Panc1 (cell line): ENCODE data around the gene ARPC2. TPM values are rescaled to one million over a fixed set of nuclear protein-coding genes. Genes with fewer than 3 reads are reported as not detected.

Experiments
- ATAC-seq: fragments of 200-7000 bp; cut with Tn5 transposase; 2 replicates; pipeline ENCODE4 v1.9.1; 2020; ENCODE audit warnings: mild to moderate bottlenecking, moderate library complexity
- BruUV-seq: library from RNA; stranded (reverse); fragments of 400-500 nt; replicated peaks from 2 replicates; lab custom pipeline; 2021; lab: Mats Ljungman, UMichigan
- CTCF ChIA-PET: fragments of 300-600 bp; sonication (Branson Sonifier 250); formaldehyde crosslinking; loops from one replicate; lab custom pipeline; 2022; ENCODE audit warnings: antibody characterized with exemption; lab: Charles Lee
- POLR2A ChIA-PET: fragments of 300-600 bp; sonication (Branson Sonifier 250); formaldehyde crosslinking; loops from one replicate; lab custom pipeline; 2022; ENCODE audit warnings: antibody characterized with exemption; lab: Charles Lee
- DNase-seq: peaks from one replicate; pipeline ENCODE4 v3.0.0-alpha.2; 2010; ENCODE audit warnings: low read depth, low spot score
- H3K27ac ChIP-seq: 2 replicates; pipeline ENCODE4 v1.5.1; 2011; ENCODE audit warnings: mild to moderate bottlenecking, low read length, inconsistent platforms
- H3K27me3 ChIP-seq: fragments of 200-500 bp; sonication (Bioruptor generic); 2 replicates; pipeline ENCODE4 v1.6.0; 2014; ENCODE audit warnings: low read length, inconsistent platforms; ENCODE audit not compliant: control insufficient read depth, insufficient read depth
- H3K36me3 ChIP-seq: fragments of 200-500 bp; sonication (Bioruptor generic); 2 replicates; pipeline ENCODE4 v1.5.1; 2014; ENCODE audit warnings: inconsistent platforms, mild to moderate bottlenecking, low read length, moderate library complexity; ENCODE audit not compliant: control insufficient read depth, insufficient read depth
- H3K4me1 ChIP-seq: 2 replicates; pipeline ENCODE4 v1.5.1; 2011; ENCODE audit warnings: inconsistent platforms, mild to moderate bottlenecking, low read length, moderate library complexity; ENCODE audit not compliant: control insufficient read depth, insufficient read depth
- H3K4me3 ChIP-seq, 2 experiments: 2 replicates each; pipeline ENCODE4 v1.5.1; 2011 to 2012; ENCODE audit warnings: low read depth in 2 of 2, low read length in 2 of 2, mild to moderate bottlenecking in 2 of 2, inconsistent platforms in 1 of 2, moderate library complexity in 1 of 2
- H3K9me3 ChIP-seq: fragments of 200-500 bp; sonication (Bioruptor generic); 2 replicates; pipeline ENCODE4 v1.5.1; 2014; ENCODE audit warnings: low read depth, mild to moderate bottlenecking, inconsistent platforms, low read length, moderate library complexity; ENCODE audit not compliant: control insufficient read depth, insufficient read depth
- POLR2AphosphoS5 ChIP-seq: IDR thresholded peaks from 2 replicates; pipeline ENCODE4 v1.6.1; 2012; ENCODE audit warnings: mild to moderate bottlenecking, low read depth, low read length, moderate library complexity
- SIN3A ChIP-seq: IDR thresholded peaks from 2 replicates; pipeline ENCODE4 v1.6.1; 2012; ENCODE audit warnings: low read depth, mild to moderate bottlenecking, low read length, moderate library complexity, borderline replicate concordance; ENCODE audit not compliant: insufficient read depth
- TCF7L2 ChIP-seq: IDR thresholded peaks from 2 replicates; pipeline ENCODE4 v1.6.1; 2011; ENCODE audit warnings: mild to moderate bottlenecking, low read depth, low read length, inconsistent platforms
- in situ Hi-C: cut with HindIII; loops from 2 replicates; pipeline ENCODE4 v1.10.0; 2016; ENCODE audit warnings: low sequenced_read_pairs, low pct_unique_long_range_greater_than_20kb
- intact Hi-C: fragments of 100-400 bp; cut with micrococcal nuclease; formaldehyde crosslinking; loops from one replicate; pipeline ENCODE4 v1.10.0; 2022; ENCODE audit not compliant: unreplicated experiment
- total RNA-seq: library from RNA; stranded (reverse); gene quantifications from one replicate; pipeline ENCODE4 v1.2.1, GENCODE V29; 2021; ENCODE audit not compliant: unreplicated experiment
- TF ChIP-seq, protein P1 (sequence below), 2 experiments: IDR thresholded peaks; 2 replicates each; pipeline ENCODE4 v1.6.1; 2011 to 2012; ENCODE audit warnings: low read depth in 2 of 2, control low read depth in 1 of 2, low read length in 1 of 2, mild to moderate bottlenecking in 1 of 2, moderate library complexity in 1 of 2; ENCODE audit not compliant: insufficient read depth in 1 of 2
- TF ChIP-seq, protein P2 (sequence below): fragments of 450-650 bp; IDR thresholded peaks from 2 replicates; pipeline ENCODE4 v1.5.1; 2017; ENCODE audit warnings: mild to moderate bottlenecking

Gene ARPC2
- total RNA-seq, 1 experiment from 2014 or later, result 248 TPM

DNA sequence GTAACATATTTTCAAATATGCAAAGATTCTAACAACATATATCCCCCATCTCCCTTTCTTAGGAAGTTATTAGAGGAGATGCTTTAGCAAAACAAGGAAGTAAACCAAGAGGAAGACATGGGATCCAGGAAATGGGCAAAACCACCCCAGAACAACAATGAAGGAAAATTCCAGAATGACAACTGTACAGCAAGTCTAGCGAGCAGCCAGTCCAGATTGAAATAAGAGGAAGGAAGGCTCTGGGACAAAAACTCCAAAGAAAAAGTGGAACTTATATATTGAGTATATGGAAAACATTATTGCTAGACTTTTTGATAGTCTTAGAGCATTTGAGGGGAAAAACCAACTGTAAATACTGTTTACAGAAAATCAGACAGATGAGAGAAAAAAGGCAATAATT, 2.9 kb upstream of the ARPC2 start:
- H3K4me1 ChIP-seq, result peaks cover 16% of the 10 kb centered on the region
- H3K4me3 ChIP-seq, result no peak overlapping the region
- DNase-seq, result no peak
- in situ Hi-C loops (no loop called here), intact Hi-C loops (no loop called here)
- H3K27me3 ChIP-seq, result no peaks in the 10 kb centered on the region
- peaks cover 4% of the 10 kb centered on the region for H3K36me3 ChIP-seq
- ChIA-PET POLR2A (no interaction called here), CTCF (no interaction called here)
- no peak for ATAC-seq
- 0 out of 2 replicates have a peak, but pooled peaks cover 2% of the 10 kb centered on the region for H3K9me3 ChIP-seq
- TF ChIP-seq SIN3A (no peak), POLR2AphosphoS5 (no peak), TCF7L2 (no peak)
- TF ChIP-seq, protein P1, sequence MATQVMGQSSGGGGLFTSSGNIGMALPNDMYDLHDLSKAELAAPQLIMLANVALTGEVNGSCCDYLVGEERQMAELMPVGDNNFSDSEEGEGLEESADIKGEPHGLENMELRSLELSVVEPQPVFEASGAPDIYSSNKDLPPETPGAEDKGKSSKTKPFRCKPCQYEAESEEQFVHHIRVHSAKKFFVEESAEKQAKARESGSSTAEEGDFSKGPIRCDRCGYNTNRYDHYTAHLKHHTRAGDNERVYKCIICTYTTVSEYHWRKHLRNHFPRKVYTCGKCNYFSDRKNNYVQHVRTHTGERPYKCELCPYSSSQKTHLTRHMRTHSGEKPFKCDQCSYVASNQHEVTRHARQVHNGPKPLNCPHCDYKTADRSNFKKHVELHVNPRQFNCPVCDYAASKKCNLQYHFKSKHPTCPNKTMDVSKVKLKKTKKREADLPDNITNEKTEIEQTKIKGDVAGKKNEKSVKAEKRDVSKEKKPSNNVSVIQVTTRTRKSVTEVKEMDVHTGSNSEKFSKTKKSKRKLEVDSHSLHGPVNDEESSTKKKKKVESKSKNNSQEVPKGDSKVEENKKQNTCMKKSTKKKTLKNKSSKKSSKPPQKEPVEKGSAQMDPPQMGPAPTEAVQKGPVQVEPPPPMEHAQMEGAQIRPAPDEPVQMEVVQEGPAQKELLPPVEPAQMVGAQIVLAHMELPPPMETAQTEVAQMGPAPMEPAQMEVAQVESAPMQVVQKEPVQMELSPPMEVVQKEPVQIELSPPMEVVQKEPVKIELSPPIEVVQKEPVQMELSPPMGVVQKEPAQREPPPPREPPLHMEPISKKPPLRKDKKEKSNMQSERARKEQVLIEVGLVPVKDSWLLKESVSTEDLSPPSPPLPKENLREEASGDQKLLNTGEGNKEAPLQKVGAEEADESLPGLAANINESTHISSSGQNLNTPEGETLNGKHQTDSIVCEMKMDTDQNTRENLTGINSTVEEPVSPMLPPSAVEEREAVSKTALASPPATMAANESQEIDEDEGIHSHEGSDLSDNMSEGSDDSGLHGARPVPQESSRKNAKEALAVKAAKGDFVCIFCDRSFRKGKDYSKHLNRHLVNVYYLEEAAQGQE (IDR thresholded peaks at IDR 0.05; ENCODE audit: insufficient read depth in 1 of 2, low read depth in 2 of 2, low read length in 1 of 2), result no peak
- TF ChIP-seq, protein P2, sequence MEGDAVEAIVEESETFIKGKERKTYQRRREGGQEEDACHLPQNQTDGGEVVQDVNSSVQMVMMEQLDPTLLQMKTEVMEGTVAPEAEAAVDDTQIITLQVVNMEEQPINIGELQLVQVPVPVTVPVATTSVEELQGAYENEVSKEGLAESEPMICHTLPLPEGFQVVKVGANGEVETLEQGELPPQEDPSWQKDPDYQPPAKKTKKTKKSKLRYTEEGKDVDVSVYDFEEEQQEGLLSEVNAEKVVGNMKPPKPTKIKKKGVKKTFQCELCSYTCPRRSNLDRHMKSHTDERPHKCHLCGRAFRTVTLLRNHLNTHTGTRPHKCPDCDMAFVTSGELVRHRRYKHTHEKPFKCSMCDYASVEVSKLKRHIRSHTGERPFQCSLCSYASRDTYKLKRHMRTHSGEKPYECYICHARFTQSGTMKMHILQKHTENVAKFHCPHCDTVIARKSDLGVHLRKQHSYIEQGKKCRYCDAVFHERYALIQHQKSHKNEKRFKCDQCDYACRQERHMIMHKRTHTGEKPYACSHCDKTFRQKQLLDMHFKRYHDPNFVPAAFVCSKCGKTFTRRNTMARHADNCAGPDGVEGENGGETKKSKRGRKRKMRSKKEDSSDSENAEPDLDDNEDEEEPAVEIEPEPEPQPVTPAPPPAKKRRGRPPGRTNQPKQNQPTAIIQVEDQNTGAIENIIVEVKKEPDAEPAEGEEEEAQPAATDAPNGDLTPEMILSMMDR, result no peak
- no peak overlapping the region for H3K27ac ChIP-seq
- BruUV-seq, result no TSS peak

DNA sequence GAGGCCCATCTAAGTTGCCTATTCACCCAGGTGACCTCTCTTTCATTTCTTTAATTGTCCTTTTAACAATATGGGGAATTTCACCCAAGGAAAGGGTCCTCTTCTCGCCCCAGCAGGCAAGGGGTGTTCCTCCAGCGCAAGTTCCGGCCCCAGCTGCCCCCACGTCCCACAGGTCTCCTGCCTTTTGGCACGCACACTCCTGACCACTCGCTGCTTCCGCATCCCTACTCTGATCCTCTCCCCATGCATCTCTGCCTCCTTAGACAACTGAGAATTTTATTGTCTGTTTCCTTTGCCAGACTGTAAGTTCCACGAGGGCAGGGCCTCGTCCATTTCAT, 684 bp upstream of the ARPC2 start:
- TF ChIP-seq TCF7L2 (no peak), SIN3A (no peak), POLR2AphosphoS5 (no peak)
- TF ChIP-seq, protein P2, result no peak
- TF ChIP-seq, protein P1 (IDR thresholded peaks at IDR 0.05; ENCODE audit: insufficient read depth in 1 of 2, low read depth in 2 of 2, low read length in 1 of 2), result no peak
- peak; percentile 32 for ATAC-seq
- no peaks in the 10 kb centered on the region for H3K27me3 ChIP-seq
- peaks cover 28% of the 10 kb centered on the region for H3K4me1 ChIP-seq
- H3K9me3 ChIP-seq, result no peaks in the 10 kb centered on the region
- DNase-seq, result no peak
- peaks cover 4% of the 10 kb centered on the region for H3K36me3 ChIP-seq
- in situ Hi-C loops, result no loop called here
- BruUV-seq, result no TSS peak
- peak overlapping the region; percentile 79 for H3K27ac ChIP-seq
- intact Hi-C loops, result no loop called here
- peak overlapping the region; percentile 66 to 97 for H3K4me3 ChIP-seq
- ChIA-PET POLR2A (no interaction called here), CTCF (no interaction called here)
